Glutamatergic neuron (in vitro differentiated cells): Measurements from ENCODE around the gene XYLT1. TPM values are rescaled to one million over a fixed set of nuclear protein-coding genes. Genes with fewer than 3 reads are reported as not detected.
A peak's percentile ranks its signal among the peaks of the same experiment; 100 is the strongest.

Experiments used
- DNase-seq: peaks from one replicate; pipeline ENCODE4 v3.0.0; 2022
- H3K27ac Mint-ChIP-seq: one replicate; pipeline ENCODE4 v1.8.0; 2020; ENCODE audit warnings: mild to moderate bottlenecking, mixed read lengths, inconsistent platforms; ENCODE audit not compliant: unreplicated experiment
- H3K27me3 Mint-ChIP-seq: one replicate; pipeline ENCODE4 v1.8.0; 2020; ENCODE audit warnings: mild to moderate bottlenecking, moderate library complexity, mixed read lengths, inconsistent platforms; ENCODE audit not compliant: unreplicated experiment
- H3K36me3 Mint-ChIP-seq: one replicate; pipeline ENCODE4 v1.8.0; 2020; ENCODE audit warnings: mild to moderate bottlenecking, mixed read lengths, inconsistent platforms; ENCODE audit not compliant: unreplicated experiment
- H3K4me1 Mint-ChIP-seq: one replicate; pipeline ENCODE4 v1.8.0; 2020; ENCODE audit warnings: mild to moderate bottlenecking, low read depth, mixed read lengths, inconsistent platforms; ENCODE audit not compliant: unreplicated experiment
- H3K4me3 Mint-ChIP-seq: one replicate; pipeline ENCODE4 v1.8.0; 2020; ENCODE audit warnings: mild to moderate bottlenecking, mixed read lengths, inconsistent platforms; ENCODE audit not compliant: unreplicated experiment
- H3K9me3 Mint-ChIP-seq: one replicate; pipeline ENCODE4 v1.8.0; 2020; ENCODE audit warnings: mild to moderate bottlenecking, moderate library complexity, mixed read lengths, inconsistent platforms; ENCODE audit not compliant: unreplicated experiment
- CTCF ChIP-seq: fragments of 200-600 bp; sonication (generic); IDR thresholded peaks from one replicate; pipeline ENCODE4 v1.5.0; 2021; ENCODE audit not compliant: partially characterized antibody, unreplicated experiment
- total RNA-seq: library from RNA; stranded (reverse); fragmentation: NEBNext Ultra II Directional; extraction: Animal tissue kit (Norgen Biotek cat#: 25700); gene quantifications from one replicate; pipeline ENCODE4 v1.2.1, GENCODE V29; 2021; ENCODE audit not compliant: unreplicated experiment

The XYLT1 gene
- total RNA-seq, 1 donor from 2014 or later = 18.4 TPM

- peaks cover 9% of the 10 kb centered on the region for H3K9me3 Mint-ChIP-seq
- H3K4me1 Mint-ChIP-seq = peaks cover 49% of the 10 kb centered on the region
- H3K4me3 Mint-ChIP-seq = peak overlapping the region; percentile 69
- no peak for TF ChIP-seq CTCF
- peaks cover 5% of the 10 kb centered on the region for H3K27me3 Mint-ChIP-seq
- no peaks in the 10 kb centered on the region for H3K36me3 Mint-ChIP-seq
- H3K27ac Mint-ChIP-seq = peak overlapping the region; percentile 93
- peak; percentile 33 for DNase-seq
Measured at GRCh38 chr16:17283016-17283415, 187.7 kb downstream of the XYLT1 start.

DNA sequence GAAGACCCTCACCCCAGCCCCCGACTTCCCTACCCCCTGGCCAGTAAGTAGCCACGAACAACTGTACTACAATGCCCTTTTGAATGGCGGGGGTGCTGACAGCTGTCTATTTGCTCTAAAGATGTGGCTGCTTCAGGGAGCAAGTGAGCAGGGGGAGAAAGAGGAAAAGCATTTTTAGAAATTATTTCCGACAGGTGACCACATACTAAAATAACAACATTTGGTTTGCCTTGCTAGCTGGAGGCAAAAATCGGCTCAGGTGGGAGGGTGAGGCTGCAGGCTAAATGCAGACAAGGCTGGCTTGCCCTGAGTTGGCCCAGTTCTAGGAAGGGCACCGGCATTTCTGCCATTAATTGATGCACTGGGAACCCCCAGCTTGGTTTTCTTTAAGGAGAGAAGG, 188.5 kb downstream of the XYLT1 start:
- Mint-ChIP-seq H3K4me3 (no peak overlapping the region), H3K9me3 (peaks cover 9% of the 10 kb centered on the region), H3K27ac (peak overlapping the region; percentile 93), H3K4me1 (peaks cover 45% of the 10 kb centered on the region), H3K36me3 (no peaks in the 10 kb centered on the region), H3K27me3 (peaks cover 5% of the 10 kb centered on the region)
- no peak for TF ChIP-seq CTCF
- DNase-seq = no peak

DNA sequence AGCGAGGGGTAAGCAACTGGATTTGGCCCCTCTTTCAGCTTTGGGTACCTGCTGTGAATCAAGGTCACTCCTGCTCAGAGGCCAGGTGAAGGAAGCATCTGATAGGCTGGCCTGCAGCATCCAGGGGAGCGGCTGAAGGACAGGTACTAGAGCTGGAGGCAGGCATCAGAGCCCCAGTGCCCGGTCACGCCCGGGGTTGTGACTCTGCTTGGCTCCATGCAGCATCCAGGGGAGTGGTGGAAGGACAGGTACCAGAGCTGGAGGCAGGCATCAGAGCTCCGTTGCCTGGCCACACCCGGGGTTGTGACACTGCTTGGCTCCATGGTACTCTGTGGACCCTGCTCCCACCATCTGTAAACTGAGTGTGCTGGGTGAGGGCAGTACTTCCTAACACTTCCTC, 189.7 kb downstream of the XYLT1 start:
- Mint-ChIP-seq H3K4me3 (no peak overlapping the region), H3K36me3 (no peaks in the 10 kb centered on the region), H3K27me3 (peaks cover 5% of the 10 kb centered on the region), H3K9me3 (peaks cover 9% of the 10 kb centered on the region), H3K27ac (no peak overlapping the region), H3K4me1 (peaks cover 41% of the 10 kb centered on the region)
- TF ChIP-seq CTCF = no peak
- DNase-seq = no peak

GRCh38 chr16:17278988-17279387, 191.8 kb downstream of the XYLT1 start:
- peaks cover 9% of the 10 kb centered on the region for H3K27me3 Mint-ChIP-seq
- no peaks in the 10 kb centered on the region for H3K36me3 Mint-ChIP-seq
- peaks cover 9% of the 10 kb centered on the region for H3K9me3 Mint-ChIP-seq
- TF ChIP-seq CTCF = no peak
- H3K4me1 Mint-ChIP-seq = peaks cover 31% of the 10 kb centered on the region
- no peak for DNase-seq
- H3K4me3 Mint-ChIP-seq = no peak overlapping the region
- no peak overlapping the region for H3K27ac Mint-ChIP-seq

GRCh38 chr16:17277981-17278381, 192.8 kb downstream of the XYLT1 start:
- Mint-ChIP-seq H3K36me3 (no peaks in the 10 kb centered on the region), H3K27me3 (peaks cover 7% of the 10 kb centered on the region), H3K27ac (no peak overlapping the region), H3K4me3 (no peak overlapping the region), H3K9me3 (peaks cover 6% of the 10 kb centered on the region), H3K4me1 (peaks cover 26% of the 10 kb centered on the region)
- peak; percentile 29 for DNase-seq
- no peak for TF ChIP-seq CTCF
